ENCODE data around the gene FRMD1. TPM values are rescaled to one million over a fixed set of nuclear protein-coding genes. Genes with fewer than 3 reads are reported as not detected.

The FRMD1 gene
- total RNA-seq, 6 donors from 2014 or later, result not detected

- TF ChIP-seq POLR2AphosphoS5 (IDR thresholded peaks at IDR 0.05) (no peak), CTCF (IDR thresholded peaks at IDR 0.05) (peak in 4 of 6 experiments; percentile 30 to 51 (median 44)), EP300 (IDR thresholded peaks at IDR 0.05) (no peak)
- Histone ChIP-seq H3K27me3 (no peaks in the 10 kb centered on the region), H3K27ac (no peak overlapping the region), H3K9me3 (no peaks in the 10 kb centered on the region), H3K36me3 (no peaks in the 10 kb centered on the region), H3K4me1 (peaks cover 0 to 5% (median 4%) of the 10 kb centered on the region in 4 donors), H3K4me3 (no peak overlapping the region)
- ATAC-seq (ENCODE audit: low FRiP score in 2 of 2) (peak in 1 of 2 donors; percentile 30), DNase-seq (peak in 1 of 2 donors; percentile 67)
- WGBS, 2 donors, result 68 to 72% methylated on average over 10 to 12 of the region's 12 CpGs
These were observed 18.5 kb downstream of the FRMD1 start for GRCh38 chr6:168060521-168060931.

GRCh38 chr6:168058691-168059551 lies 20.1 kb downstream of the FRMD1 start:
- no peak for TF ChIP-seq POLR2AphosphoS5 (IDR thresholded peaks at IDR 0.05)
- no peak for TF ChIP-seq EP300 (IDR thresholded peaks at IDR 0.05)
- no peak for TF ChIP-seq POLR2A (IDR thresholded peaks at IDR 0.05)
- no peak for TF ChIP-seq CTCF (IDR thresholded peaks at IDR 0.05)

GRCh38 chr6:168057836-168058235 lies 21.2 kb downstream of the FRMD1 start:
- ATAC-seq (ENCODE audit: low FRiP score in 2 of 2), result no peak
- DNase-seq, result peak in 1 of 2 donors; percentile 77
- no peaks in the 10 kb centered on the region for H3K27me3 ChIP-seq
- H3K9me3 ChIP-seq, result no peaks in the 10 kb centered on the region
- no peak overlapping the region for H3K4me3 ChIP-seq
- H3K4me1 ChIP-seq, result peaks cover 4 to 12% (median 5%) of the 10 kb centered on the region in 4 donors
- WGBS, 2 donors, result 92 to 97% methylated on average over 13 to 14 of the region's 14 CpGs
- H3K27ac ChIP-seq, result no peak overlapping the region
- TF ChIP-seq CTCF (IDR thresholded peaks at IDR 0.05) (no peak), POLR2A (IDR thresholded peaks at IDR 0.05) (no peak), EP300 (IDR thresholded peaks at IDR 0.05) (no peak), POLR2AphosphoS5 (IDR thresholded peaks at IDR 0.05) (no peak)
- H3K36me3 ChIP-seq, result no peaks in the 10 kb centered on the region

More at GRCh38 chr6:168058691-168059551, 20.1 kb downstream of the FRMD1 start:
- ATAC-seq (ENCODE audit: low FRiP score in 2 of 2), result no peak
- peak in 1 of 2 donors; percentile 70 for DNase-seq
- no peak overlapping the region for H3K27ac ChIP-seq
- no peak overlapping the region for H3K4me3 ChIP-seq
- no peaks in the 10 kb centered on the region for H3K9me3 ChIP-seq
- H3K36me3 ChIP-seq, result no peaks in the 10 kb centered on the region
- H3K27me3 ChIP-seq, result no peaks in the 10 kb centered on the region
- H3K4me1 ChIP-seq, result peaks cover 3 to 12% (median 4%) of the 10 kb centered on the region in 4 donors
- 94 to 98% methylated on average over 14 to 28 of the region's 30 CpGs for WGBS, 2 donors

- 85 to 91% methylated on average over 15 to 24 of the region's 24 CpGs for WGBS, 2 donors
- Histone ChIP-seq H3K9me3 (no peaks in the 10 kb centered on the region), H3K27me3 (no peaks in the 10 kb centered on the region), H3K36me3 (no peaks in the 10 kb centered on the region), H3K4me3 (no peak overlapping the region), H3K4me1 (peaks cover 4 to 12% (median 5%) of the 10 kb centered on the region in 4 donors), H3K27ac (no peak overlapping the region)
- TF ChIP-seq CTCF (IDR thresholded peaks at IDR 0.05) (no peak), POLR2A (IDR thresholded peaks at IDR 0.05) (no peak), POLR2AphosphoS5 (IDR thresholded peaks at IDR 0.05) (no peak), EP300 (IDR thresholded peaks at IDR 0.05) (no peak)
- ATAC-seq (ENCODE audit: low FRiP score in 2 of 2), result no peak
- peak in 1 of 2 donors; percentile 76 for DNase-seq
These were observed 22.0 kb downstream of the FRMD1 start for GRCh38 chr6:168056892-168057527.

Data from upper lobe of left lung (tissue), 6 donors.